Measurements from ENCODE around the gene SFRP5. TPM values are rescaled to one million over a fixed set of nuclear protein-coding genes. Genes with fewer than 3 reads are reported as not detected.

The SFRP5 gene
- total and polyA plus RNA-seq, 7 donors, result 0.46 to 24.6 (median 9.9) TPM

- H3K27ac ChIP-seq, result peak overlapping the region; percentile 87 to 98 (median 90)
- peaks cover 0 to 38% (median 0%) of the 10 kb centered on the region in 4 donors for H3K36me3 ChIP-seq
- intact Hi-C loops (cut with DNase I), result no loop called here
- no peak for DNase-seq
- TF ChIP-seq EP300 (IDR thresholded peaks at IDR 0.05) (no peak), POLR2AphosphoS5 (IDR thresholded peaks at IDR 0.05) (no peak), POLR2A (IDR thresholded peaks at IDR 0.05) (no peak), CTCF (IDR thresholded peaks at IDR 0.05) (no peak)
- peaks cover 0 to 23% (median 16%) of the 10 kb centered on the region in 4 donors for H3K4me1 ChIP-seq
- peak overlapping the region; percentile 71 to 96 (median 88) for H3K4me3 ChIP-seq
- 32 to 39% methylated on average over 14 of the region's 14 CpGs for WGBS, 2 donors
- H3K9me3 ChIP-seq, result no peaks in the 10 kb centered on the region
- no peaks in the 10 kb centered on the region for H3K27me3 ChIP-seq
These were observed 34.0 kb downstream of the SFRP5 start for GRCh38 chr10:97737770-97738265.

GRCh38 chr10:97736902-97737769 lies 34.7 kb downstream of the SFRP5 start, which contains the start of gene ZFYVE27:
TSS of gene ZFYVE27 (plus strand) at chr10:97737128. CDS start at chr10:97738478, 1,350 bp downstream.
- Histone ChIP-seq H3K27ac (peak within 1 kb of the TSS; percentile 87 to 98 (median 90)), H3K27me3 (no peaks in the 10 kb centered on the region), H3K9me3 (no peaks in the 10 kb centered on the region), H3K36me3 (peaks cover 0 to 35% (median 0%) of the 10 kb centered on the region in 4 donors), H3K4me3 (peak within 1 kb of the TSS; percentile 71 to 96 (median 88)), H3K4me1 (peaks cover 0 to 23% (median 16%) of the 10 kb centered on the region in 4 donors)
- DNase-seq, result peak; percentile 98
- peak; percentile 97 to 98 for TF ChIP-seq POLR2A (IDR thresholded peaks at IDR 0.05)
- TF ChIP-seq POLR2AphosphoS5 (IDR thresholded peaks at IDR 0.05), result peak; percentile 98 to 100 (median 100)
- TF ChIP-seq EP300 (IDR thresholded peaks at IDR 0.05), result no peak
- no peak for TF ChIP-seq CTCF (IDR thresholded peaks at IDR 0.05)
- intact Hi-C loops (cut with DNase I), result no loop called here
- 0 to 1% methylated on average over 72 of the region's 72 CpGs for WGBS, 2 donors

- DNase-seq, result no peak
- no peaks in the 10 kb centered on the region for H3K27me3 ChIP-seq
- no peak for TF ChIP-seq POLR2A (IDR thresholded peaks at IDR 0.05)
- no peak for TF ChIP-seq CTCF (IDR thresholded peaks at IDR 0.05)
- no peak for TF ChIP-seq EP300 (IDR thresholded peaks at IDR 0.05)
- no peak for TF ChIP-seq POLR2AphosphoS5 (IDR thresholded peaks at IDR 0.05)
- WGBS, 2 donors, result 70 to 77% methylated on average over 13 of the region's 13 CpGs
- H3K9me3 ChIP-seq, result no peaks in the 10 kb centered on the region
- peaks cover 0 to 26% (median 19%) of the 10 kb centered on the region in 4 donors for H3K4me1 ChIP-seq
- H3K36me3 ChIP-seq, result peaks cover 0 to 28% (median 0%) of the 10 kb centered on the region in 4 donors
- H3K27ac ChIP-seq, result peak overlapping the region; percentile 87 to 98 (median 90)
- H3K4me3 ChIP-seq, result peak overlapping the region in 3 of 4 donors; percentile 71 to 96 (median 81)
- intact Hi-C loops (cut with DNase I), result no loop called here
These were observed 35.3 kb downstream of the SFRP5 start for GRCh38 chr10:97736403-97736901.

- H3K36me3 ChIP-seq, result peaks cover 0 to 7% (median 0%) of the 10 kb centered on the region in 4 donors
- H3K4me3 ChIP-seq, result no peak overlapping the region
- H3K27ac ChIP-seq, result no peak overlapping the region
- H3K9me3 ChIP-seq, result no peaks in the 10 kb centered on the region
- no peaks in the 10 kb centered on the region for H3K27me3 ChIP-seq
- DNase-seq, result no peak
- TF ChIP-seq POLR2A (IDR thresholded peaks at IDR 0.05) (no peak), EP300 (IDR thresholded peaks at IDR 0.05) (no peak), CTCF (IDR thresholded peaks at IDR 0.05) (no peak), POLR2AphosphoS5 (IDR thresholded peaks at IDR 0.05) (no peak)
- intact Hi-C loops (cut with DNase I), result no loop called here
- 88 to 89% methylated on average over 6 of the region's 6 CpGs for WGBS, 2 donors
- H3K4me1 ChIP-seq, result peaks cover 0 to 25% (median 19%) of the 10 kb centered on the region in 4 donors
These were observed 37.8 kb downstream of the SFRP5 start for GRCh38 chr10:97734021-97734420.

Data from sigmoid colon (tissue), 7 donors.